HL-60 (cell line): ENCODE results near the gene TMPRSS11F.

ENCODE experiments used
- DNase-seq, 2 experiments: peaks; one replicate each; pipeline ENCODE4 v3.0.0-alpha.2; 2010 to 2020; ENCODE audit warnings: low read depth in 1 of 2, low spot score in 1 of 2
- H3K27ac ChIP-seq: fragments of 250-450 bp; sonication (Bioruptor Pico); replicated peaks from 2 replicates; pipeline ENCODE4 v1.5.1; 2020; ENCODE audit warnings: mild to moderate bottlenecking, moderate library complexity
- H3K27me3 ChIP-seq: fragments of 250-450 bp; sonication (Bioruptor Pico); 2 replicates; pipeline ENCODE4 v1.5.1; 2021; ENCODE audit warnings: mild to moderate bottlenecking, moderate library complexity; ENCODE audit not compliant: insufficient read depth, poor library complexity, severe bottlenecking
- H3K4me3 ChIP-seq: replicated peaks from 2 replicates; pipeline ENCODE4 v1.5.1; 2011; ENCODE audit warnings: mild to moderate bottlenecking, control low read depth, low read length; ENCODE audit not compliant: insufficient read depth
- GABPA ChIP-seq: IDR thresholded peaks from 2 replicates; pipeline ENCODE4 v1.6.1; 2012; ENCODE audit warnings: low read depth
- POLR2AphosphoS5 ChIP-seq: IDR thresholded peaks from 2 replicates; pipeline ENCODE4 v1.6.1; 2012; ENCODE audit warnings: low read depth
- SPI1 ChIP-seq: IDR thresholded peaks from 2 replicates; pipeline ENCODE4 v1.6.1; 2012; ENCODE audit warnings: low read depth, mild to moderate bottlenecking, borderline replicate concordance
- long read RNA-seq: library from polyadenylated mRNA; unstranded; transcript quantifications from one replicate; pipeline ENCODE4 v2.0.0, GENCODE V29; 2020
- TF ChIP-seq, protein P1 (sequence below): IDR thresholded peaks from 2 replicates; pipeline ENCODE4 v1.6.1; 2012; ENCODE audit warnings: low read depth; ENCODE audit not compliant: insufficient replicate concordance
- TF ChIP-seq, protein P2 (sequence below): IDR thresholded peaks from one replicate; pipeline ENCODE4 v1.5.1; 2011; ENCODE audit warnings: low read length, control low read depth, inconsistent platforms; ENCODE audit not compliant: insufficient read depth

TMPRSS11F gene
- long read RNA-seq, result 0 reads

DNA sequence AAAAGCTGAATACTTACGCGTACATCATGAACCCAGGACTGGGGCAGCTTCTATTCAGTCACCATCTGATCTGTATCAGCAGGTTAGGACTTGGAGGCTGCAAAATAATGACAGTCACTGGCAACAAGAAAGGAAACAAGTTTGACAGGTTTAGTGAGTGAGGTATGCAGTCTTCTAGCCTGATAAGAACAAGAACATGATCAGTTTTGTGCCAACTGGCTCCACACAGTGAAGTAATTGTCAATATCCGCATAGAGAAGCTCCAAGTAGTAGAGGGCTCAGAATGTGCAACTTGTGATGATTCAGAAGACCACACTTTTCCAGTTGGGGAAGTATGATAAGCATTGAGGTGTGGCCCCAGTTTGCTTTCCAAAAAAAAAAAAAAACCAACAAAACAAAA, at the start of gene TMPRSS11F:
Gene TMPRSS11F, minus strand, starts transcription at position 77 of the 400 bp plus-strand sequence. Its CDS starts 49 bp downstream, at position 28.
- Histone ChIP-seq H3K4me3 (no peak within 1 kb of the TSS), H3K27me3 (no peaks in the 10 kb centered on the region), H3K27ac (no peak within 1 kb of the TSS)
- TF ChIP-seq GABPA (no peak), SPI1 (no peak)
- TF ChIP-seq, protein P1, sequence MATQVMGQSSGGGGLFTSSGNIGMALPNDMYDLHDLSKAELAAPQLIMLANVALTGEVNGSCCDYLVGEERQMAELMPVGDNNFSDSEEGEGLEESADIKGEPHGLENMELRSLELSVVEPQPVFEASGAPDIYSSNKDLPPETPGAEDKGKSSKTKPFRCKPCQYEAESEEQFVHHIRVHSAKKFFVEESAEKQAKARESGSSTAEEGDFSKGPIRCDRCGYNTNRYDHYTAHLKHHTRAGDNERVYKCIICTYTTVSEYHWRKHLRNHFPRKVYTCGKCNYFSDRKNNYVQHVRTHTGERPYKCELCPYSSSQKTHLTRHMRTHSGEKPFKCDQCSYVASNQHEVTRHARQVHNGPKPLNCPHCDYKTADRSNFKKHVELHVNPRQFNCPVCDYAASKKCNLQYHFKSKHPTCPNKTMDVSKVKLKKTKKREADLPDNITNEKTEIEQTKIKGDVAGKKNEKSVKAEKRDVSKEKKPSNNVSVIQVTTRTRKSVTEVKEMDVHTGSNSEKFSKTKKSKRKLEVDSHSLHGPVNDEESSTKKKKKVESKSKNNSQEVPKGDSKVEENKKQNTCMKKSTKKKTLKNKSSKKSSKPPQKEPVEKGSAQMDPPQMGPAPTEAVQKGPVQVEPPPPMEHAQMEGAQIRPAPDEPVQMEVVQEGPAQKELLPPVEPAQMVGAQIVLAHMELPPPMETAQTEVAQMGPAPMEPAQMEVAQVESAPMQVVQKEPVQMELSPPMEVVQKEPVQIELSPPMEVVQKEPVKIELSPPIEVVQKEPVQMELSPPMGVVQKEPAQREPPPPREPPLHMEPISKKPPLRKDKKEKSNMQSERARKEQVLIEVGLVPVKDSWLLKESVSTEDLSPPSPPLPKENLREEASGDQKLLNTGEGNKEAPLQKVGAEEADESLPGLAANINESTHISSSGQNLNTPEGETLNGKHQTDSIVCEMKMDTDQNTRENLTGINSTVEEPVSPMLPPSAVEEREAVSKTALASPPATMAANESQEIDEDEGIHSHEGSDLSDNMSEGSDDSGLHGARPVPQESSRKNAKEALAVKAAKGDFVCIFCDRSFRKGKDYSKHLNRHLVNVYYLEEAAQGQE, result no peak
- DNase-seq, result no peak

GRCh38 chr4:68176904-68177303, 47.2 kb upstream of the TMPRSS11F start:
- DNase-seq, result no peak
- TF ChIP-seq, protein P2, sequence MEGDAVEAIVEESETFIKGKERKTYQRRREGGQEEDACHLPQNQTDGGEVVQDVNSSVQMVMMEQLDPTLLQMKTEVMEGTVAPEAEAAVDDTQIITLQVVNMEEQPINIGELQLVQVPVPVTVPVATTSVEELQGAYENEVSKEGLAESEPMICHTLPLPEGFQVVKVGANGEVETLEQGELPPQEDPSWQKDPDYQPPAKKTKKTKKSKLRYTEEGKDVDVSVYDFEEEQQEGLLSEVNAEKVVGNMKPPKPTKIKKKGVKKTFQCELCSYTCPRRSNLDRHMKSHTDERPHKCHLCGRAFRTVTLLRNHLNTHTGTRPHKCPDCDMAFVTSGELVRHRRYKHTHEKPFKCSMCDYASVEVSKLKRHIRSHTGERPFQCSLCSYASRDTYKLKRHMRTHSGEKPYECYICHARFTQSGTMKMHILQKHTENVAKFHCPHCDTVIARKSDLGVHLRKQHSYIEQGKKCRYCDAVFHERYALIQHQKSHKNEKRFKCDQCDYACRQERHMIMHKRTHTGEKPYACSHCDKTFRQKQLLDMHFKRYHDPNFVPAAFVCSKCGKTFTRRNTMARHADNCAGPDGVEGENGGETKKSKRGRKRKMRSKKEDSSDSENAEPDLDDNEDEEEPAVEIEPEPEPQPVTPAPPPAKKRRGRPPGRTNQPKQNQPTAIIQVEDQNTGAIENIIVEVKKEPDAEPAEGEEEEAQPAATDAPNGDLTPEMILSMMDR, result no peak
- TF ChIP-seq SPI1 (no peak), POLR2AphosphoS5 (no peak), GABPA (no peak)
- TF ChIP-seq, protein P1, result no peak
- H3K4me3 ChIP-seq, result no peak overlapping the region
- H3K27me3 ChIP-seq, result no peaks in the 10 kb centered on the region
- no peak overlapping the region for H3K27ac ChIP-seq

DNA sequence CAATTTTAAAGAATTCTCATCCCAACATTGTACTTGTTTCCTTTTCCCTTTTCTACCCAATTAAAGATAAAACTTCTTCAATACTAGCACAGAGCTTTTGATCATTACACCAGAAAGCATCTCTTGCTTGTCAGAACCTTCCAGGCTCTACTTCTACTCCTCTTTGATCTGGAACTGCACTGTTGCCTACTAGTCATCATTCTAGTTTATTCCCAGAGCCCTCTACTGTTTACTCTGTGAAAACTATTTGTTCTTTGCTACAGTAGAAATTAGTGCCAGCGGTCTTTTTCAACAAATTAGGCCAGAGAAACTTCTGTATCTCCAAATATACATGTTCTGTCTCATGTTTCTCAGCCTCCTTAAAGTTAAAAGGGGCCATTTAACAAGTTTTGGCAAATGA, 46.8 kb upstream of the TMPRSS11F start:
- Histone ChIP-seq H3K27ac (no peak overlapping the region), H3K27me3 (no peaks in the 10 kb centered on the region), H3K4me3 (no peak overlapping the region)
- DNase-seq, result no peak
- TF ChIP-seq SPI1 (no peak), POLR2AphosphoS5 (no peak), GABPA (no peak)
- TF ChIP-seq, protein P2, result no peak
- TF ChIP-seq, protein P1, result no peak
